Uterus (tissue), 2 donors: ENCODE data around the gene ALLC.

ENCODE experiments used
- POLR2A ChIP-seq, 2 donors: fragments of 450-650 bp; IDR thresholded peaks; one replicate each; pipeline ENCODE4 v1.6.1; 2016; ENCODE audit warnings: antibody characterized with exemption in 2 of 2, mild to moderate bottlenecking in 1 of 2, moderate library complexity in 1 of 2
- TF ChIP-seq, protein P1 (sequence below), 4 experiments: fragments of 200-600 bp in 2 of 4; fragments of 450-650 bp in 2 of 4; sonication (generic) in 2 of 4; IDR thresholded peaks; one replicate each; pipeline ENCODE4 v1.5.1; 2016 to 2019; ENCODE audit warnings: antibody characterized with exemption in 4 of 4, mild to moderate bottlenecking in 2 of 4, moderate library complexity in 1 of 4

DNA sequence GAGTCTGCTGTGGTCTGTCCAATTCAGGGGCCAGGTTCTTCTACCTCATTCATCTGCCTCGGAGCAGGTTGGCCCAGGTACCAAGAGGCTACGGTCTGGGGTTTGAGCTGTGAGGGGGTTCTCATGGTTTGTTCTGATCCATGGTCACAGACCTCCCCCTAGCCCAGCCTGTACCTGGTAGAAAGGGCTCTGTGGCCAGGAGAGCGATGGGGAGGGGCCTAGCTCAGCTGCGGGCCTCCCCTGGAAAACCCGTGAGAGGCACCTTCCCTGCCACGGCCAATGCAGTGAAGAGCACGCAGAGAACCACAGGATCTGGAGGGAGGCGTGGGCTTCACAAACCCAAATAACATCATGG lies 19.6 kb upstream of the ALLC start:
- TF ChIP-seq, protein P1, sequence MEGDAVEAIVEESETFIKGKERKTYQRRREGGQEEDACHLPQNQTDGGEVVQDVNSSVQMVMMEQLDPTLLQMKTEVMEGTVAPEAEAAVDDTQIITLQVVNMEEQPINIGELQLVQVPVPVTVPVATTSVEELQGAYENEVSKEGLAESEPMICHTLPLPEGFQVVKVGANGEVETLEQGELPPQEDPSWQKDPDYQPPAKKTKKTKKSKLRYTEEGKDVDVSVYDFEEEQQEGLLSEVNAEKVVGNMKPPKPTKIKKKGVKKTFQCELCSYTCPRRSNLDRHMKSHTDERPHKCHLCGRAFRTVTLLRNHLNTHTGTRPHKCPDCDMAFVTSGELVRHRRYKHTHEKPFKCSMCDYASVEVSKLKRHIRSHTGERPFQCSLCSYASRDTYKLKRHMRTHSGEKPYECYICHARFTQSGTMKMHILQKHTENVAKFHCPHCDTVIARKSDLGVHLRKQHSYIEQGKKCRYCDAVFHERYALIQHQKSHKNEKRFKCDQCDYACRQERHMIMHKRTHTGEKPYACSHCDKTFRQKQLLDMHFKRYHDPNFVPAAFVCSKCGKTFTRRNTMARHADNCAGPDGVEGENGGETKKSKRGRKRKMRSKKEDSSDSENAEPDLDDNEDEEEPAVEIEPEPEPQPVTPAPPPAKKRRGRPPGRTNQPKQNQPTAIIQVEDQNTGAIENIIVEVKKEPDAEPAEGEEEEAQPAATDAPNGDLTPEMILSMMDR (IDR thresholded peaks at IDR 0.05): no peak
- no peak for TF ChIP-seq POLR2A (IDR thresholded peaks at IDR 0.05)
